Osteoblast (primary cell): ENCODE data around the gene UBE3D. TPM values are rescaled to one million over a fixed set of nuclear protein-coding genes. Genes with fewer than 3 reads are reported as not detected.

ENCODE experiments used
- DNase-seq: peaks from one replicate; pipeline ENCODE4 v3.0.0; 2011; ENCODE audit warnings: low spot score, mixed read lengths; ENCODE audit not compliant: insufficient read length; ENCODE audit errors: missing footprints
- H2AFZ ChIP-seq: 2 replicates; pipeline ENCODE4 v1.6.0; 2011; ENCODE audit warnings: mild to moderate bottlenecking, low read length
- H3K27ac ChIP-seq: 2 replicates; pipeline ENCODE4 v1.5.1; 2011; ENCODE audit warnings: mild to moderate bottlenecking, low read depth, low read length, moderate library complexity
- H3K27me3 ChIP-seq: 2 replicates; pipeline ENCODE4 v1.6.0; 2012; ENCODE audit warnings: mild to moderate bottlenecking, control low read depth, inconsistent platforms, low read length, moderate library complexity; ENCODE audit not compliant: insufficient read depth
- H3K36me3 ChIP-seq: 2 replicates; pipeline ENCODE4 v1.5.1; 2011; ENCODE audit warnings: mild to moderate bottlenecking, low read length, control low read depth, moderate library complexity; ENCODE audit not compliant: insufficient read depth
- H3K4me1 ChIP-seq: 2 replicates; pipeline ENCODE4 v1.5.1; 2011; ENCODE audit warnings: mild to moderate bottlenecking, low read length, control low read depth, moderate library complexity; ENCODE audit not compliant: insufficient read depth
- H3K4me2 ChIP-seq: 2 replicates; pipeline ENCODE4 v1.6.0; 2011; ENCODE audit warnings: mild to moderate bottlenecking, low read length; ENCODE audit not compliant: insufficient read depth
- H3K4me3 ChIP-seq: fragments of 200-600 bp; sonication (generic); 3 replicates; pipeline ENCODE4 v1.5.1; 2012; ENCODE audit warnings: mild to moderate bottlenecking, low read length, inconsistent platforms; ENCODE audit not compliant: insufficient read depth
- H3K79me2 ChIP-seq: 2 replicates; pipeline ENCODE4 v1.6.0; 2012; ENCODE audit warnings: mild to moderate bottlenecking, low read length, control low read depth, inconsistent platforms; ENCODE audit not compliant: insufficient read depth
- H3K9me3 ChIP-seq: 2 replicates; pipeline ENCODE4 v1.5.1; 2011; ENCODE audit warnings: low read depth, low read length, control low read depth
- H4K20me1 ChIP-seq: 2 replicates; pipeline ENCODE4 v1.6.0; 2012; ENCODE audit warnings: mild to moderate bottlenecking, low read length, control low read depth; ENCODE audit not compliant: insufficient read depth
- total RNA-seq: library from RNA; depleted of rRNA; stranded (reverse); fragments of >200 nt; gene quantifications from 2 replicates; pipeline ENCODE4 v1.2.3, GENCODE V29; 2012
- TF ChIP-seq, protein P1 (sequence below): IDR thresholded peaks from 2 replicates; pipeline ENCODE4 v1.5.1; 2011; ENCODE audit warnings: mild to moderate bottlenecking, low read depth, low read length, moderate library complexity; ENCODE audit errors: extremely low read depth

The UBE3D gene
- total RNA-seq, 1 donor, result 8.3 TPM

DNA sequence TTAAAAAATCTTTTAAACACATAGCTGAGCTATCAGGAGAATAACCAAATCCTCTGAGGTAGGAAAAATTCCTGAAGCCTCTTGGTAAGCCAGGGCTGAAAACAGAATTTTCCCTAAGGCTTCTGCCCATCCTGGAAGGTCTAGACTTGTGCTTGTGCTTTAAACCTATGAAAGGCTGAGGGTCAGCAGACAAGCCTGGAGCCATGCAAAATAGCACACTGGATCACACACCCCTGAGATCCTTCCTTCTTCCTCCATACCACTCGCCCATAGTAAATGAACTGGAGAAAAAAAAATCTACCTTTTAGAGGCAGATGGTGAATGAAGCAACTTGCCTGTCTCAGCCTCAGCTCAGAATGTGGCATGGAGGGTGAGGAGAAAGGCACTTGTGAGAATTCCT is 144.4 kb downstream of the UBE3D start:
- no peak for DNase-seq
- peak overlapping the region; percentile 38 for H2AFZ ChIP-seq
- H4K20me1 ChIP-seq, result no peaks in the 10 kb centered on the region
- no peaks in the 10 kb centered on the region for H3K9me3 ChIP-seq
- no peaks in the 10 kb centered on the region for H3K36me3 ChIP-seq
- H3K4me3 ChIP-seq, result no peak overlapping the region
- no peak overlapping the region for H3K27ac ChIP-seq
- H3K4me1 ChIP-seq, result no peaks in the 10 kb centered on the region
- H3K4me2 ChIP-seq, result no peak overlapping the region
- H3K27me3 ChIP-seq, result no peaks in the 10 kb centered on the region
- H3K79me2 ChIP-seq, result no peaks in the 10 kb centered on the region
- TF ChIP-seq, protein P1, sequence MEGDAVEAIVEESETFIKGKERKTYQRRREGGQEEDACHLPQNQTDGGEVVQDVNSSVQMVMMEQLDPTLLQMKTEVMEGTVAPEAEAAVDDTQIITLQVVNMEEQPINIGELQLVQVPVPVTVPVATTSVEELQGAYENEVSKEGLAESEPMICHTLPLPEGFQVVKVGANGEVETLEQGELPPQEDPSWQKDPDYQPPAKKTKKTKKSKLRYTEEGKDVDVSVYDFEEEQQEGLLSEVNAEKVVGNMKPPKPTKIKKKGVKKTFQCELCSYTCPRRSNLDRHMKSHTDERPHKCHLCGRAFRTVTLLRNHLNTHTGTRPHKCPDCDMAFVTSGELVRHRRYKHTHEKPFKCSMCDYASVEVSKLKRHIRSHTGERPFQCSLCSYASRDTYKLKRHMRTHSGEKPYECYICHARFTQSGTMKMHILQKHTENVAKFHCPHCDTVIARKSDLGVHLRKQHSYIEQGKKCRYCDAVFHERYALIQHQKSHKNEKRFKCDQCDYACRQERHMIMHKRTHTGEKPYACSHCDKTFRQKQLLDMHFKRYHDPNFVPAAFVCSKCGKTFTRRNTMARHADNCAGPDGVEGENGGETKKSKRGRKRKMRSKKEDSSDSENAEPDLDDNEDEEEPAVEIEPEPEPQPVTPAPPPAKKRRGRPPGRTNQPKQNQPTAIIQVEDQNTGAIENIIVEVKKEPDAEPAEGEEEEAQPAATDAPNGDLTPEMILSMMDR, result no peak

DNA sequence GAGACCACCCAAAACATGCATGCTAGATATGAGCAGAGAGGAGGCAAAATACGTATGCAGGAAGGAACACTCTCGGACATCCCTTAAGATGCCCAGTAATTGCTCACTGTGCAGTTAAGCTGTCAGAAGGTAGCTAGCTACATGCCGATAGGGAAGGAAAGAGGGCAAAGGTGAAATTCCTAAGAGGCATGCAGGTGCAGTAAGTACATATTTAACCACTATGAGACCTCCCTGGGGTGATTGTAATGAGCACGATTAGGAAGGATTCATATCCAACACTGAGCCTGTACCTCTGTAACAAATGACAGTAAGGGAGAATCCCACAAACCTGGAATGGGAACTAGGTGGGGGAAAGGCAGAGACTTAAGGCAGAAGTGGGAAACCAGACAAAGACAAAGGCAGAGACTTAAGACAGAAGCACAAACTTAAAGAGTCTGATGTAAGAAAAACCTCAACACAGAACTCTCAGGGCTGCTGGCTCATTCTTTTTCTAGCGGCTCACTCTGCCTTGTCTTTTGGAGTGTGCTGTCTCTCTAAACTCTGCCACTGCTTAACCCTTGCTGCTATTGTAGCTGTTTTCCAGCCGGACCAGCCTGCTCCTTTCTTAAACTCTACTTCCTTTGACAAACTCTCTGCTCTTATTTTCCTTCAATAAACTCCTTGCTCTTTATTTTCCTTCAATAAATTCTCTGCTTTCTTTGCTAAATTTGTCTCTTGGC is 148.1 kb downstream of the UBE3D start:
- H3K4me2 ChIP-seq, result no peak overlapping the region
- no peaks in the 10 kb centered on the region for H3K4me1 ChIP-seq
- DNase-seq, result no peak
- no peak overlapping the region for H2AFZ ChIP-seq
- H4K20me1 ChIP-seq, result no peaks in the 10 kb centered on the region
- H3K36me3 ChIP-seq, result no peaks in the 10 kb centered on the region
- no peaks in the 10 kb centered on the region for H3K79me2 ChIP-seq
- TF ChIP-seq, protein P1, result no peak
- H3K4me3 ChIP-seq, result no peak overlapping the region
- H3K27me3 ChIP-seq, result no peaks in the 10 kb centered on the region
- H3K27ac ChIP-seq, result no peak overlapping the region
- no peaks in the 10 kb centered on the region for H3K9me3 ChIP-seq

DNA sequence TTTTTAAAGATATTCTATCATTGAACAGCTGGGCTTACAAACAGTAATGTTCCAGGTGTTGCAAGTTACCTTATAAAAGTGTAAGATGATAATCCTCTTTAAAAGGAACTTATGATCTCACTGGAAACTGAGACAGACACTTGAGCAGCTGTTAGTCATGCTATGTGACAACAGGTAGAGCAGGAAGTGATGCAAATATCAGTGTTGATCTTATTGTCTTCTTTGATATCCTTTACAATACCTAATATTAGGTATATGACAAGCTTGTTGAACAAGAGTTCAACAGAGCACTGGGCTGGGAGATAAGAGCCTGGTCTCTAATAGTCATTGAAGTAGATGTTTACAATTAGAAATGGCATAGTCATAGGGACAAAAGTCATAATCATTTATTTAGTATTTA is 150.0 kb downstream of the UBE3D start:
- H3K9me3 ChIP-seq, result no peaks in the 10 kb centered on the region
- no peak overlapping the region for H3K27ac ChIP-seq
- TF ChIP-seq, protein P1, result no peak
- no peaks in the 10 kb centered on the region for H4K20me1 ChIP-seq
- no peak overlapping the region for H3K4me3 ChIP-seq
- no peak for DNase-seq
- H3K27me3 ChIP-seq, result no peaks in the 10 kb centered on the region
- no peaks in the 10 kb centered on the region for H3K79me2 ChIP-seq
- H3K4me1 ChIP-seq, result no peaks in the 10 kb centered on the region
- no peak overlapping the region for H3K4me2 ChIP-seq
- no peak overlapping the region for H2AFZ ChIP-seq
- H3K36me3 ChIP-seq, result no peaks in the 10 kb centered on the region

DNA sequence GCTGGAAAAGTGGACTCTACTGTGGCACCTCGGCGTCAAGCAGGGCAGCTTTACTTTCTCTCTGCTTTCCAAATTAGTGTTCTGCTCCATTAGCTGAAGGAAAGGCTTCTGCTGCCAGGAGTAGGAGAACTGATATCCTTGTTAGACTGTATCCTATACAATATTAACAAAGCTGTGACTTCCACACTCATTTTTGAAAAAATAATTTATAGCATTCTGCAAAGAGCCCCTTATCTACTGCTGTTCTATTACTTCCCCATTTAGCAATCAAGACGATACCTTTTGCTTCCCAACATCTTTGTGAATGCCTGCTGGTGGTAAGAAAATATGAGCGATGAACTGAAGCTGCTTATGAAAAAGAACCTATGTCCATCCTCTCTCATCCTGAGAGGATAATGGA is 151.1 kb downstream of the UBE3D start:
- Histone ChIP-seq H3K36me3 (no peaks in the 10 kb centered on the region), H3K27ac (no peak overlapping the region), H3K9me3 (no peaks in the 10 kb centered on the region), H3K4me1 (no peaks in the 10 kb centered on the region), H2AFZ (no peak overlapping the region), H4K20me1 (no peaks in the 10 kb centered on the region), H3K4me2 (no peak overlapping the region), H3K27me3 (no peaks in the 10 kb centered on the region), H3K4me3 (no peak overlapping the region), H3K79me2 (no peaks in the 10 kb centered on the region)
- TF ChIP-seq, protein P1, result no peak
- DNase-seq, result no peak
